HG03139 (cell line): ENCODE measurements around the gene SMIM33.
A peak's percentile ranks its signal among the peaks of the same experiment; 100 is the strongest.
"Not testable (repeated sequence)": the region's sequence is repeated elsewhere in the genome, so short reads cannot be mapped to it uniquely, and the experiment has no call there.

Experiments
- ATAC-seq: cut with Tn5 transposase; IDR thresholded peaks from one replicate; pipeline ENCODE4 v1.9.1; 2021; ENCODE audit not compliant: unreplicated experiment

SMIM33 gene

DNA sequence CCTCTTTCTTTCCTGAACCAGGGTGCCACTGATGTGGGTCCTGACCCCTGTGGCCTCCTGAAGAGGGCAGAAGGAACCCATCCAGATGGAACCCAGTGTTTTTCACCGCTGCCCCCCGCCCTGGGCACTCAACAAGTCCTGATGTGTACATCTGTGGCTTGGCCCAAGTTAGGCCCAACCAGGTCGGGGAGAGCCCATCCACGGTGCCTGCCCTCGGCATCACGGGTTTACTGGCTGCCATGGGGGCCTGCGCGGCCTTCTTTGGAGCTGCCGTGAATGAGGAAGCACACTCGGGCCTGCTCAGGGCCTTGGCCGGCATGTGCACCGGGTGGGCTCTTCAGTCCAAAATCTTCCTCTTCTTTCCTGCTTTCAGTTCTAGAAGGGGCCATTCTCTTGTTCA is 14.0 kb upstream of the SMIM33 start:
- ATAC-seq, result no peak

DNA sequence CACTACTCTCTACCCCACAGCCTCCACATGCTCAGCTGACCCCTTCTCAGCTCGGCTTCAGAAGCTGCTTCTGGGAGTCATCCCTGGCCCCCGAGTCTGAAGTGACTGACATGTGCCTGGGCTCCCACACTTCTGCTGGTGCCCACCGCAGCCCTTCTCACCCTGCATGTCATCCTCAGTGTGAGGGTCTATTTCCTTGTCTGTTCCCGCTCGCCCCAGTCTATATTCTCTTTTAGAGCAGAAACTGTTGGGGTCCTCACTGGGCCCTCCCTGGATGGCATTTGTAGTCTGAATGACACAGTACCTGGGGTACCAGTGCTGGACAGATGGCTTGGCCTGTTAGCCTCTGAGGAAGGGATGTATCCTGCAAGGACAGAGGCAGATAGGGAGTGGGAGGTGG is 13.6 kb upstream of the SMIM33 start:
- no peak for ATAC-seq

DNA sequence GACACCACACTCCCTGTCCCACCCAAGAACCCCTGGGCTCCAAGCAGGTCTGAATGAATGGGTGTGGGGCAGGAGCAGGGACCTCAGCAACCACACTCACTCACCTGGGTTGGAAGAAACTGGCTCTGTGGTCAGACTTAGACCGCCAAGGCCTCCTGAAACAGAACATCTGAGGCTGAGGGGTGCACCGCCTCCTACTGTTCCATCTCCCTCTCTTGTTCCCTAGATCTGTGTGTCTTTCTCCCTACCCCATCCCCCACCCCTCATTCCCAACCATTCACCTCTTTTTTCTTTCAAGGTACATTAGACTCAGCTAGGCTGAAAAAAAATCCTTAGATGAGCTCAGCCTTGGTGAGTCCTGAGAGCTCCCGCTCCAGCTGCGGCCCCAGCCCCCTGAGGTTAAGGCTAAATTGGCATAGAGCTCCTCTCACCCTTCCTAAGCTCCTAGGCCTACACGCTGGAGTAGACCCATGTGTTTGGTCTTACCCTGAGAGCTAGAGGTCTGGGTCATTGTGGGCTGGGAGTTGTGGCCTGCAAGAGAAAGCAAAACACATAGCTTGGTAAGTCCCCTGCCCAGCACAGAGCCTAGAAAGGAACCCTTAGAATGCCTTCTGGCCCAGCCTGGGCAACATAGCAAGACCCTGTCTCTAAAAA is 13.0 kb upstream of the SMIM33 start:
- ATAC-seq, result no peak

DNA sequence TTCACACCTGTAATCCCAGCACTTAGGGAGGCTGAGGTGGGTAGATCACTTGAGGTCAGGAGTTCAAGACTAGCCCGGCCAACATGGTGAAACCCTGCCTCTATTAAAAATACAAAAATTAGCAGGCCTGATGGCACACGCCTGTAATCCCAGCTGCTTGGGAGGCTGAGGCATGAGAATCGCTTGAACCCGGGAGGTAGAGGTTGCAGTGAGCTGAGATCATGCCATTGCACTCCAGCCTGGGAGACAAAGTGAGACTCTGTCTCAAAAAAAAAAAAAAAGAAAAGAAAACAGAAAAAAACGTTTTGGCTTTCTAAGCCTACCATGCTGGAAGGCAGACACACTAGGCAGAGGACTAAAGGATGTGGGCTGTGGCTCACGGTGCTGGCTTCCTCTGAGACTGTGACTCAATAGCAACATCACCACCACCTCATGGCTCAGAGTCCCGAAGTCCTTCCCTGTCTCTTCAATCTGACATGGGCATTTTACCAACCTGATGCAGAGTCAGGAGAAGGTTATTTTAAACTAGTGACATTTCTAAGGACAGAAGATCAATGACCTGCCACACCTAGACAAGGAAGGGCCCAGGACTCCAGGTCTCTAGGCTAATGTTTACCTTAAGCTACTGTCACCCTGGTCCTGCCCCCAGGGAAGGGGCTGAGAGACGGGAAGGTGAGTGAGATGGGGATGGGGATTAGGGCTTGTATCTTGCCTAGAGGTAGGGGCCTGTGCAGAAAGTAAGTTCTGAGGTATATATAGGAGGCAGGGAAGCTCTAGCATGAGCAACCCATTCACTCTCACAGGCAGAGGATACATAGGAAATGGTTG is 12.0 kb upstream of the SMIM33 start:
- peak; percentile 66 for ATAC-seq

DNA sequence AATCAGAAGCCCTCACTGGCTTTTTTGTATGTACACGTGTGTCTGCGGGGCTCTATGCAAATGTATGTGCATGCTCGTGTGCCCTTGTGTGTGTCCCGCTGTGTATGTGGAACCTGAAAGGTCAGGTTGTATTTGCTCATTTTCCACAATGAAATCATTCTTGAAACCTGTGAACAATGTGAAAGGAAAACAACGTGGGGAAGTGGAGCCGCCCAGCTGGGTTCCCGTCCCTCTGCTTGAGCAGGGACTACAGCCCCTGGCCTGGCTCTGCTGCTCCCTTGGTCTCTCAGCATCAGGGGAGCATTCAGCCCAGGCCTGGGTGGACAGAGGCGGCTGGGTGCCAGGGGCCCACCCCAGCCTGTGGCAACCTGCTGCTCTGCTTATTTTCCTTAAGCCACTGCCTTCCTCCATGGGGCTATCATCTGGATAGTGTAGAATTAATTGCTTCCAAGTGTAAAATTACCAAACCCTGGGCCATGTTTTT is 11.3 kb upstream of the SMIM33 start:
- ATAC-seq, result no peak

DNA sequence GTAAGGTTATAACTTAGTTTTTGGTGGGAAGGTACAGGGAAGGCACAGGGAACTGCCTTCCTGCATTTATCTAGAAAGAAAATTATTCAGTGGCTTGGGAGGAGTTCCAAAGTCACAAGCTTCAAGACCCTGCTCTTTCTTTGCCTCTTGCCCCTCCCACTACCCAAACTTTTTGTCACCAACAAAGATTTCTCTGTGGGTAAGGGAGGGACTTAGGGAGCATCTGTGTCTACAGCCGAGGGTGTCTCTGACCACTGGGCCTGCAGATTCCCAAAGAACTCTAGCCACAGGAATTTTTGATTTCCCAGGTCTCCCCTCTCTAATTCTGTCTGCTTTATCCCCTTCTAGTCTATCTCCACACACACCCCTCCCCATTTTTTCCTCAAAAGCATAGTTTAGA is 10.3 kb upstream of the SMIM33 start:
- ATAC-seq, result no peak

DNA sequence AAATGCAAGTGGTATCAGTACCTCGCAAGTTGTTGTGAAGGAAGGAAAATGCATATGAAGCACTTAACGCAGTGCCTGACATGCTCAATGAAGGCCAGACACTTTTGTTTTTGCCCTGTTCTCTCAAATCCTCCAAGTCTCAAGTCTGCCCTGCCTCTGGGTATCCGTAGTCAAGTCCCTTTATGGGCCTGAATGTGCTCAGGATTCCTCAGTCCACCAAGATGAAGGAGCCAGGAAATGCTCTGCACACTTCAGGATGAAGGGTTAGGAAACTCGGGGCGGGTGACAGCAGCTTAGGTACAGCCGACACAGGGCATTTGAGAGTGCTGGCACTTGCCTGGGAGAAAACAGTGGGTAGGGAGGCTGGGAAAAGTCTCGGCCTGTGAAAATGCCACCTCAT is 9.6 kb upstream of the SMIM33 start:
- ATAC-seq, result no peak

DNA sequence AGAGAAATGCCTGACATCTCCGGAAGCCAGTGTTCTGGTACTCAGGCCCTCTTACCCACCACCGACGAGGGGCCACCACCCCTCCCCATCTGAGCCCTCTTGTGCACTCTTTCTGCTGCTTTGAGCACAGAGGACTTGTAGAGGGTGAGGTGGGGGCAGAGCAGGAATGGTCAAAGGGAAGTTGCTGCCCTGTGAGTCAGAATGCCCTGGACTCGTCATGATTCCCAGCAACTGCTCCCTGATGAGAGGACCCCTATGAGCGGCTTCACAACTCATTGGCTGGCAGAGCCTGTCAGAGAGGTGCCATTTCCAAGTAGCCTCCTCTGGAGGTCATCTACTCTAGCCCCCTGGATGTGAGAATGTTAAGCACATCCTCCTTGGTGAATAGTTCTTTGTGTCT is 9.1 kb upstream of the SMIM33 start:
- ATAC-seq, result no peak

DNA sequence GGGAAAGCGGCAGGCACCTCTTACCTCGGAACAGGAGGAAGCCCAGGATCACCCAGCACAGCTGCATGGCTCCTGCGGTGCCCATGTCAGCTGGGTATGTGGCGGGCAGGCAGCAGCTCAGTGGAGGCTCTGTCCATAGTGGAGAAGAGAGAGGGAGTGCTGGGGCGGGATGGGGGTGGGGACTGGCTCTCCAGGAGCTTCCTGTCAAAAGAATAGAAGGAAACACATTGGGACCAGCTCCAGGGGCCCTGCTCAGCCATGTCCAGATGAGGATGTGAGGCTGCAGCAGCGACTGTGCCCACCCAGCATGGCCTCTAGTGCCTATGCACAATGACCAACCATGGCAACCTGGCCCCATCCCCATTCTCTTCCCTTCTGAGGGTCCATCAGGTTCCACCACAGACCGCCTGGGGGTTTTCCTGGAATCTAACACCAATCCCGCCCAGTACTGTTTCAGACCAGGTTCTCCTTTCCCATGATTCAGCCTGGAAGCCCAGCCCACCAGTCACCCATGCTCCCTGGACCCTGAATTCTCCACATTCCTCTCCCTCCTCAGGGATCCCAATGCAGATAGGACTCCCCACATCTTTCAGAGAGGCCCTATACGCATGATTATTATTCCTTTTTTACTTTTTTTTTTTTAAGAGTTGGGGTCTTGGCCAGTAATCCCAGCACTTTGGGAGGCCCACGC is 8.1 kb upstream of the SMIM33 start, which contains the start of gene ECSCR:
TSS of gene ECSCR (minus strand) at position 158 of the 691 bp plus-strand sequence. CDS start at position 85, 73 bp downstream.
- ATAC-seq, result no peak

DNA sequence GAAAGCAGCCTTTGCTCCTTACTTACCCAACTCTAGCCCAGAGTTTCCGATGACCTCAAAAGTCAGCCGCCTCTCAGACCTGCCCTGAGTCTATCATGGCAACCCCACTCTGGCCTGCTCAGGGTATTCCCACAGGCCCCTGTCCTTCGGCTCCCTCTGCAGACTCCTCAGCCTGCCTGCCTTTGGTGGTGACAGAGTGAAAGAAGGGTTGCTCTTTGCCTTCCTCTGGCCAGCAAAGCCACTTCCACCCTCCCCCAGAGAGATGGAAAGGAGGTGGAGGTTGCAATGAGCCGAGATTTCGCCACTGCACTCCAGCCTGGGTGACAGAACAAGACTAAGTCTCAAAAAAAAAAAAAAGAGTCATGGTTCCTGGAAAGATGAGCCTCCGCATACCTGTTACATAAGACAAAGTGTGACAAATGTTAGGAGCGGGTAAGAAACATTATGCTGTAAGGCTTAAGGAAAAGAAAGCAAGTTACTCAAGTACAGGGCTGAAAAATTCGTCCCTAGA is 2.3 kb upstream of the SMIM33 start:
- no peak for ATAC-seq

DNA sequence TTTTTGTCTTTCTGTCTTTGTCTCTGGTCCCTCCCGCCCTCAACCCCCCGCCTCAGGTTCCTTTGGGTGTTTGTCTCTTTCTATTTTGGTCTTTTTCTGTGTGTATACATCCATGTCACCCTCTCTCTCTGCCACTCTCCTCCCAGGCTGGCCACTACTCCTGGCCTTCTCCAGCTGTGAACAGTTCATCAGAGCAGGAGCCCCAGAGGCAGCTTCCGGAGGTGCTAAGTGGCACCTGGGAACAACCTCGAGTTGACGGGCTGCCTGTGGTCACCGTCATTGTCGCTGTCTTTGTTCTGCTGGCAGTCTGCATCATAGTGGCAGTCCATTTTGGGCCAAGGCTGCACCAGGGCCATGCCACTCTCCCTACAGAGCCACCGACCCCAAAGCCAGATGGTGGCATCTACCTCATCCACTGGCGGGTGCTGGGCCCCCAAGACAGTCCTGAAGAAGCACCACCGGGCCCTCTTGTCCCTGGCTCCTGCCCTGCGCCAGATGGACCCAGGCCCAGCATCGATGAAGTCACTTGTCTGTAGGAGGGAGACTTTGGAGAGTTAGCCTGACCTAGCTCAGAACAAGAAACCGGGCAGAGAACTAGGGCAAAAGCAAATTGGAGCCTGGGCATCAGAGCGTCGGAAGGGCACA is 1.7 kb downstream of the SMIM33 start:
- no peak for ATAC-seq

DNA sequence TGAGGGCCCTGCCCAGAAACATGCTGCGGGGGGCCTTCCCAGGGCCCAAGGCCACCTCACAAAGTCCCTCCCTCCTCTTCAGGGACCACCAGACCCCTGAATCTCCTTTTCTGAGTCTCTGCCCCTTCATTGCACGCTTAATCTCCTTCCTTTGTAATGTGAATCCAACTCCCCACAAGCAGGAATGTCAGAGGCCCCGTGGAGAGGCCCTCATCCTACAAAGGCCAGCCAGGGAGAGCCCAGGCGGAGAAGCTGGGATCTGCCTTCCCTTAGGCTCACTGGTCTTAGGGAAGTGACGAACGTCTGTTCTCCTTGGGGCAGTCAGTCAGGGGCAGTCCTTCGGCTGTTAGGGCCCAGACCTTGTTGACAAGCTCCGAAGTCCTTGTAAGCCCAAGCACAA is 2.3 kb downstream of the SMIM33 start:
- ATAC-seq, result no peak

DNA sequence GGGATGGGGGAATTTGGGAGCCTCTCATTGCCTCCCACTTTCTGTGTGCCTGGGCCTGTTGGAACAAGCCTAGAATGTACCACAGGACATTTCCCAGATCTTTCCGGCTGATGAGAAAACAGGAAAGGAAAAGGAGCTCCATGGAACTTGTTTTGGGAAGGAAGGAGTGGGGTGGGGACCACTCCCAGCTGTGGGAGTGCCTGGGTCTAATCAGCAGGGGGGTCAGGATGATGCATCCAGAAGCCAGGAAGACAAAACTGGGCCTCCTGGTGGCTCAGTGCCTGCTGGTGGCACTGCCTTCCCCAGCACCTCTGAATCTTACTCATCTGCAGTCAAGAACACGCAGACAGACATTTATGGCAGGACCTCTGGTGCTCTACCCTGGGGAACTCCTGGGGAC is 2.8 kb downstream of the SMIM33 start:
- ATAC-seq, result no peak

DNA sequence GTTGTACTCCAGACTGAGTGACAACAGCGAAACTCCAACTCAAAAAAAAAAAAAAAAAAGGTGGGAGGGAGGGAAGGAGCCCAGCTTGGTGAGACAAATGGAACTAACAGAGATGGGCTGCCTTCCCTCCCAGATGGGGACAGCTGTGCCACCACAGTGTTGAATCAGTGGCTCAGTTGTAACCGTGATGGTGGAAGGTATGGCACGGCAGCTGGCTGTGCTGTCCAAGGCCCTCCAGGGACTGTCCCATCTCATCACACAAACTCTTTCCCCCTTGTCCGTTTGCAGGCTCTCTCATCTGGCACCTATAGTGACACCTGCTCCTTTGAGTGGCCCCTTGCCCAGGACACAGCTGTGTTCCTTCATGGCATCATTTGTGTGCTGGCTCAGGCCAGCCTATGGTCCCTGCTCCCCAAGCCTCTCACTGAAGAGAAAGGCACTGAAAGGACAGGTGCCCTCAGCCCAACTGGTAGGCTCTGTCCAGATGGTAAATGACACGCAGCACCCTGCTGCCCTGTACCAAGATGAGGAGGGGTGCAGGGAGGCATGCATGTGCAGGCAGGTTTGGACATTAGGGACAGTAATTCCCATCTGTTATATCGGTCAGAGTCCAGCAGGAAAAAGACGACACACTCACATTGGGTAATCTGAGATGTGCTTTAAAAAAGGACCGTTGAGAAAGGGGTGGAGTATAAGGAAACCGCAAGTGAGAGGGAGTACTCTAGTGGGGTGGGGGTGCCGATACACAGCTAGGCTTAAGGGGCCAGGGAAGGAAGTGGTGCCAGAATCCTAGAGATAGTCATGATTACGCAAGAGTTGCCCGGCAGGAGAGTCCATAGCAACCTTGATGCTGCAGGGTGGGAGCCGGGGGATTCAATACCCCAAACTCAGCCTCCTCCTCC is 4.3 kb downstream of the SMIM33 start:
- ATAC-seq, result no peak

DNA sequence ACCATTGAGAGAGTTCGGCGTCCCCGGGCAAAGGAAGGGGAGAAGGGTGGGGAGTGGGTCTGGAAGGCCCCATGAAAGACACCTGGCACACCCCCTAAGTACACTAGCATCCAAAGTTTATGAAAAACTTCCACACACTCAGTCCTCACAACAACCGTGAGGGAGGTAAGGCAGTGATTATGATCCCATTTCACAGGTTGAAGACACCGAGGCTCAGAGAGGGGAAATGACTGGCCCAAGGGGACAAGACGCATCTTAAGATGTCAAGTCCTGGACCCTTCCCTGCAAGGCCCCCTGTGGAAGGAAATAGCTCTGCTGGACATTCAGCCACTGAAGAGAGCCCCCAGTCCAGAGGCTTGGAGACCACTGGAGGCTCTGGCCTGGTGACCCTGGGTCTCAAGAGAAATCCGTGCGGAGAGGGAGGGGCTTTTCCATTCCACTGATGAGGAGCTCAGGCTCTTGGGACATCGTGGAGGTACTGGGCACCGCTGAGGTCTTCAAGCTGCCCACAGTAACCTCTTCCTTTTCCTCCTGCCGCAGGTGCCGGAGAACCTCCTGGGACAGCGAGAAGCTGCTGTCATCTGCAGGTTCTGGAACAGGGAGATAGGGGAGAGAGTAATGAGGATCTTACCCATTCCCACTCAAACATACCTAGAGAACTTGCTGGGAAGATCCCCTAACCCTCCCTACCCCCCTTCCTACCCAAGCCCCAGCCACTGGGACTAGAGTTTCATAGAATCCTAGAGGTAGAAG is 5.2 kb downstream of the SMIM33 start:
- no peak for ATAC-seq

DNA sequence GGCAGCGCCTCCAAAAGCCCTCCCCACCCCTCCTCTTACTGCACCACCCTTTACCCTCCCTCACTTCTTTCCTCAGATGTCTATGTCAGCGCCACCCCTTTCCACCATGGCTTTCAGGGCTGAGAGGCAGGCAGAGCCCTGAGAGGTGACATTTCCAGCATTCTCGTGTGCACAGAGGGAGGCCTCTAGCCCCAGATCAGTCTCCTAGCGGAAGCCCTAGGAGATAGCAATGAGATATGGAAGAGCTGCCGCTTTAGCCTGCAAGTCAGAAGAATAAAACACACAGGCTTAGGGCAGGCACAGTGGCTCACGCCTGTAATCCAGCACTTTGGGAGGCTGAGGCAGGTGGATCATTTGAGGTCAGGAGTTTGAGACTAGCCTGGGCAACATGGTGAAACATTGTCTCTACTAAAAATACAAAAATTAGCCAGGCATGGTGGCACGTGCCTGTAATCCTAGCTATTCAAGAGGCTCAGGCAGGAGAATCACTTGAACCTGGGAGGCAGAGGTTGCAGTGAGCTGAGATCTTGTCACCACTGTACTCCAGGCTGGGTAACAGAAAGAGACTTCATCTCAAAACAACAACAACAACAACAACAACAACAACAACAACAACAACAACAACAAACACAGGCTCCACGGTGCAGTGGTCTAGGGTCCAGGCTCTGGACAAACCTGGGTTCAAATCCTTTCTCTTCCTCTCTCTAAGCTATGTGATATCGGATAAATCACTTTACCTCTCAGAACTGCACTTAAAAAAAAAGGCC is 8.0 kb downstream of the SMIM33 start:
- ATAC-seq, result not testable (repeated sequence)

DNA sequence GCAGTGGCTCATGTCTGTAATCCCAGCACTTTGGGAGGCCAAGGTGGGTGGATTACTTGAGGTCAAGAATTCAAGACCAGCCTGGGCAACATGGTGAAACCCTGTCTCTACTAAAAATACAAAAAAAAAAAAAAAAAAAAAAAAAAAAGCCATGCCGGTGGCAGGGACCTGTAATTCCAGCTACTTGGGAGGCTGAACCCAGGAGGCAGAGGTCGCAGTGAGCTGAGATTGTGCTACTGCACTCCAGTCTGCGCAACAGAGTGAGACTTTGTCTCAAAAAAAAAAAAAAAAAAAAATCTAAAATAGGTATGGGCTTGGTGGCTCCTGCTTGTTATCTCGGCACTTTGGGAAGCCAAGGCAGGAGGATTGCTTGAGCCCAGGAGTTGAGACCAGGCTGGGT is 8.9 kb downstream of the SMIM33 start:
- not testable (repeated sequence) for ATAC-seq

DNA sequence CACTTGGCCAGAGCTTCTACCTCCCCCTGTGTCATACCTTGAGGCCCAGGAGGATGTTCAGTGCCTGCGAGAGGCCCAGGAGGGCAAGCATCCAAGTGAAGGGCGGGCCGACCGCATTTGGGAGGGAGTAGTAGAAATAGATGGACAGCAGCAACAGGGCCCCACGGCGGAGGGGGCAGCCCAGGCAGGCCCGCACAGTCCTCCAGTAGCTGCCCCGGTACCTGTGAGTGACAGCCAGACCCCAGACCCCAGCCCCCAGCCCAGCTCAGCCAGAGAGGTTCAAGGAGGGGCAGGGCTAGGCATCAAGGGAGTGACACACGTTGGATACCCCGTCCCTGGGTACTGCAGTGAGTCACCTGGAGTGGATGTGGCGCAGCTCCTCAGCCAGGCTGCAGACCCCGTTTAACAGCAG is 10.3 kb downstream of the SMIM33 start:
- ATAC-seq, result no peak
